Erythroblast (primary cell): Measurements from ENCODE around the gene SGCA.

Experiments
- GATA1 ChIP-seq: IDR thresholded peaks from 2 replicates; pipeline ENCODE4 v1.6.1; 2011; ENCODE audit warnings: low read depth, mild to moderate bottlenecking, control low read depth, low read length, moderate library complexity
- POLR2A ChIP-seq: IDR thresholded peaks from 2 replicates; pipeline ENCODE4 v1.6.1; 2011; ENCODE audit warnings: mild to moderate bottlenecking, low read length

- TF ChIP-seq POLR2A, result peak; percentile 50
- TF ChIP-seq GATA1, result no peak
Observed at GRCh38 chr17:50153650-50154575, 11.9 kb upstream of the SGCA start.
